Measurements from ENCODE around the gene TSEN15. TPM values are rescaled to one million over a fixed set of nuclear protein-coding genes. Genes with fewer than 3 reads are reported as not detected.

TSEN15 gene
- total and polyA plus RNA-seq, 2 of the 13 experiments (the other 11 are each of a cell fraction or from before 2014, with no cell fraction given), result 25.6 to 35.8 TPM

GRCh38 chr1:184017306-184017705, 34.2 kb upstream of the TSEN15 start (continued):
- TF ChIP-seq MLXIP (CRISPR knock-in tag; IDR thresholded peaks at IDR 0.05; ENCODE audit: borderline replicate concordance), result no peak
- TF ChIP-seq SKIL (CRISPR knock-in tag; IDR thresholded peaks at IDR 0.05; ENCODE audit: borderline replicate concordance), result no peak
- no peak for TF ChIP-seq ZNF7 (CRISPR knock-in tag; IDR thresholded peaks at IDR 0.05)
- no peak for TF ChIP-seq EED (CRISPR knock-in tag; IDR thresholded peaks at IDR 0.05)
- TF ChIP-seq MAF1 (CRISPR knock-in tag; IDR thresholded peaks at IDR 0.05; ENCODE audit: borderline replicate concordance), result no peak
- no peak for TF ChIP-seq MTF2 (CRISPR knock-in tag; IDR thresholded peaks at IDR 0.05; ENCODE audit: borderline replicate concordance)
- TF ChIP-seq ZSCAN21 (CRISPR knock-in tag; IDR thresholded peaks at IDR 0.05; ENCODE audit: borderline replicate concordance), result no peak
- no peak for TF ChIP-seq ZNF20 (CRISPR knock-in tag; IDR thresholded peaks at IDR 0.05)
- no peak for TF ChIP-seq DNMT1 (CRISPR knock-in tag; IDR thresholded peaks at IDR 0.05)
- no peak for TF ChIP-seq SKI (IDR thresholded peaks at IDR 0.05; ENCODE audit: partially characterized antibody)
- TF ChIP-seq EHMT2 (IDR thresholded peaks at IDR 0.05; ENCODE audit: borderline replicate concordance, low read depth, low read length), result no peak
- no peak for TF ChIP-seq MED13 (CRISPR knock-in tag; IDR thresholded peaks at IDR 0.05)

All from HepG2 (cell line).